Adrenal gland (tissue), 12 donors: Measurements from ENCODE around the gene RINT1. TPM values are rescaled to one million over a fixed set of nuclear protein-coding genes. Genes with fewer than 3 reads are reported as not detected.

Source experiments
- DNase-seq, 7 donors: peaks; one replicate each; pipeline ENCODE4 v3.0.0-alpha.2; 2019 to 2020
- H3K27ac ChIP-seq, 5 donors: fragments of 200-600 bp; sonication (generic) in 4 of 5; 1 replicate in 3 of 5; 2 replicates in 2 of 5; pipeline versions ENCODE4 v1.5.1 to v1.8.0; 2016 to 2020; ENCODE audit warnings: mild to moderate bottlenecking in 1 of 5
- H3K27me3 ChIP-seq: fragments of 200-600 bp; 2 replicates; pipeline ENCODE4 v1.8.0; 2021
- H3K36me3 ChIP-seq, 2 donors: fragments of 200-600 bp; replicated peaks in 1 of 2; 1 replicate in 1 of 2; 2 replicates in 1 of 2; pipeline versions ENCODE4 v1.5.1 to v1.8.0; 2018 to 2022
- H3K4me1 ChIP-seq, 2 donors: fragments of 200-600 bp; replicated peaks in 1 of 2; 1 replicate in 1 of 2; 2 replicates in 1 of 2; pipeline versions ENCODE4 v1.5.1 to v1.8.0; 2018 to 2021
- H3K4me3 ChIP-seq, 4 donors: fragments of 200-600 bp; sonication (generic) in 3 of 4; one replicate each; pipeline ENCODE4 v1.5.1; 2016 to 2018
- H3K9me3 ChIP-seq, 3 donors: fragments of 200-600 bp; sonication (generic) in 1 of 3; replicated peaks in 1 of 3; 1 replicate in 2 of 3; 2 replicates in 1 of 3; pipeline versions ENCODE4 v1.5.1 to v1.8.0; 2016 to 2021
- CTCF ChIP-seq, 6 experiments: fragments of 450-650 bp in 4 of 6; fragments of 200-600 bp in 2 of 6; sonication (generic) in 1 of 6; IDR thresholded peaks; 1 replicate in 5 of 6; 2 replicates in 1 of 6; pipeline versions ENCODE4 v1.5.1 to v1.8.0; 2016 to 2021; ENCODE audit warnings: antibody characterized with exemption in 6 of 6, mild to moderate bottlenecking in 2 of 6, moderate library complexity in 1 of 6
- POLR2A ChIP-seq, 2 donors: fragments of 450-650 bp; IDR thresholded peaks; one replicate each; pipeline ENCODE4 v1.6.1; 2017; ENCODE audit warnings: antibody characterized with exemption in 2 of 2, mild to moderate bottlenecking in 2 of 2, moderate library complexity in 1 of 2
- WGBS, 4 donors: extraction: QIAGEN DNeasy Blood & Tissue Kit in 2 of 4; methylation state at CpG; one replicate each; pipeline versions ENCODE4 v1.1.5 to v1.1.7; 2013 to 2017; 5-methylcytosine and 5-hydroxymethylcytosine counted together
- intact Hi-C, 2 donors: fragments of 100-400 bp; cut with DNase I; formaldehyde crosslinking; loops; one replicate each; pipeline versions ENCODE4 v1.14.1 to v1.15.0; 2022 to 2023
- polyA plus RNA-seq, 3 donors: library from polyadenylated mRNA; stranded (reverse); fragments of 200-250 nt in 2 of 3; fragments of 350-450 nt in 1 of 3; fragmentation: Illumina TruSeq in 1 of 3; extraction: RNeasy Lipid Tissue Mini Kit (QIAGEN cat#74804) in 1 of 3; gene quantifications; one replicate each; pipeline ENCODE4 v1.2.3, GENCODE V29; 2013 to 2014
- total RNA-seq, 9 donors: library from RNA; depleted of rRNA in 4 of 9; stranded (reverse); fragments of >200 nt in 4 of 9; fragments of 120-200 nt in 1 of 9; fragmentation: NEBNext Ultra II Directional in 1 of 9; extraction: Animal tissue kit (Norgen Biotek cat#: 25700) in 1 of 9; gene quantifications; one replicate each; pipeline versions ENCODE4 v1.1.0 to v1.2.4, GENCODE V29; 2013 to 2023
- donor health status: healthy with polysubstance abuse.
- donor health status: Bipolar disorder and iron deficiency.
- donor health status: DM: yes; HTN: yes; CAD: no.
- donor health status: DM: no; HTN: no; CAD: no.
- donor health status: DM: no; HTN: no; CAD: no.
- donor health status: DM: yes; HTN: yes; CAD: no.

Gene RINT1
- total and polyA plus RNA-seq, 12 donors, result 9.8 to 25.8 (median 15.7) TPM

DNA sequence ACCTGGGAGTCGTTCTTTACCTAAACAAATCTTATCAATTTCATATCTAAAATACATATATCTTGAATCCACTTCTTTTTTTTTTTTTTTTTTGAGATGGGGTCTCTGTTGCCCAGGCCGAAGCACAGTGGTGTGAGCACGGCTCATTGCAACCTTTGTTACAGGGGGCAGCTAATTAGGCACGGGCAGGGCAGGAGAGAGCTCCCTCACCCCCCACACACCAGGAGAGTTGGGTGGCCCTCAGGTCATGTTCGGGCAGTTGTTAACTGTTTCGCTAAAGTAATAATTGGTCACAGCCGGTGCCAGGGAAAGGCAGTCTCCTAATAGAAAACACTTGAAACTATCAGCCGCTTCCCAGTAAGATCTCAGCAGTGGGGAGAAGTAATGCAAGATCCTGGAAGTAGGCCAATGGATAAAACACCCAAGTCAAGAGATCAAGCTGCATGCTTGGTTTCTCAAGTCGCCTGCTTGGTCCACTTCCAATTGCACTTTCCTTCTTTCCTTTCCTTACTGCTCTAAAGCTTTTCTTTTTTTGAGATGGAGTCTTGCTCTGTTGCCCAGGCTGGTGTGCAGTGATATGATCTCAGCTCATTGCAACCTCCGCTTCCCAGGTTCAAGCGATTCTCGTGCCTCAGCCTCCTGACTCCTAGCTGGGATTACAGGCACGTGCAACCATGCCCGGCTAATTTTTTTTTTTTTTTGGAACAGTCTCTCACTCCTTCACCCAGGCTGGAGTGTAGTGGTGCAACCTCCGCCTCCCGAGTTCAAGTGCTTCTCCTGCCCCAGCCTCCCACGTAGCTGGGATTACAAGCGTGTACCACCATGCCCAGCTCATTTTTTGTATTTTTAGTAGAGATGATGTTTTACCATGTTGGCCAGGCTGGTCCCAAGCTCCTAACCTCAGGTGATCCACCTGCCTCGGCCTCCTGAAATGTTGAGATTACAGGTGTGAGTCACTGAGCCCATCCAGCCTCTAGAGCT, 70.6 kb downstream of the RINT1 start:
- Histone ChIP-seq H3K4me3 (no peak overlapping the region), H3K27ac (no peak overlapping the region), H3K36me3 (no peaks in the 10 kb centered on the region), H3K9me3 (no peaks in the 10 kb centered on the region), H3K27me3 (no peaks in the 10 kb centered on the region), H3K4me1 (no peaks in the 10 kb centered on the region)
- 84 to 89% (median 85%) methylated on average over 19 of the region's 19 CpGs for WGBS, 4 donors
- DNase-seq, result no peak
- intact Hi-C loops, result no loop called here
- TF ChIP-seq CTCF (IDR thresholded peaks at IDR 0.05) (no peak), POLR2A (IDR thresholded peaks at IDR 0.05) (no peak)

GRCh38 chr7:105610165-105610930, 78.3 kb downstream of the RINT1 start:
- DNase-seq, result no peak
- no peak overlapping the region for H3K4me3 ChIP-seq
- H3K4me1 ChIP-seq, result no peaks in the 10 kb centered on the region
- 86 to 95% (median 93%) methylated on average over 8 of the region's 8 CpGs for WGBS, 4 donors
- no peaks in the 10 kb centered on the region for H3K27me3 ChIP-seq
- H3K36me3 ChIP-seq, result peaks cover 0 to 14% of the 10 kb centered on the region in 2 donors
- no peak overlapping the region for H3K27ac ChIP-seq
- intact Hi-C loops, result no loop called here
- no peaks in the 10 kb centered on the region for H3K9me3 ChIP-seq
- TF ChIP-seq POLR2A (IDR thresholded peaks at IDR 0.05) (no peak), CTCF (IDR thresholded peaks at IDR 0.05) (no peak)

DNA sequence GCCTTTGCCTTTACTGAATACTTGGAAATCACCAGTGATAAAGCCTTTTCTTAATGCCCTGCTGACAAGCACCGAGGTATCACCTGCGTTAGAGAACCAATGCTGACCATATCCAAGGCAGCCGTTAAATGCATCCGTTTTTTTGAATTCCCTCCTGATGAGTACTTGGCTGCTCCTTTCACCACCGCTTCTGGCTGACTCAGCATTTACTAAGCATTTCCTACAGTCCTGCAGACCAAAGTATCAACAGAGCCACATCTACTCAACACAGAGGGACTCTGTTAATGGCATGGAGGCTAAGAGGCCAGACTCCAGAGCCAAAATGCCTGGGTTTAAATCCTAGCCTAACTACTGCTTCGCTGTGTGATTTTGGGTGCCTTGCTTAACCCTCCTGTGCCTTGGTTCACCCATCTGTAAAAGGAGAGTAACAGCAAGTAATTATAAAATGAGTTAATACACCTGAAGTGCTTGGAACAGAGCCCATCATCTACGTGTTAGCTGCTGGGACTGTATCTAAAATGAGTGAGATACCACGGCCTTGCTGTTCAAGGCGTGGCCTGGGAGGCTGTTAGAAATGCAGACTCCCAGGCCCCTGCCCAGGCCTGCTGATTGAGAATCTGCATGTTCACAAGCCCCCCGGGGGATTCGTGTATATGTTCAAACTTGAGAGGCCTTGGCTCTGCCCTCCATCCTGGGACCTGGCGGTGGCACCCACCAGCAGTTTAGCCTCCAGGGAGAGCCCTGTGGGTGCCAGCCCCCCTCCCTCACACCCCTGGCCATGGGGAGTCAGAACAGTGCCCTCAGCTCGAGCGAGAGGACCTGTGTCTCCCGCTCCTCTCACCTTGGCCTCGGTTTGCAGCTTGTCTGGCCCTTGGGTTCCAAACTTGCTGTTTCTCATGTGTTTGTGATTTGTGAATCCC, 80.1 kb downstream of the RINT1 start:
- no peak overlapping the region for H3K4me3 ChIP-seq
- no peaks in the 10 kb centered on the region for H3K4me1 ChIP-seq
- no peak overlapping the region for H3K27ac ChIP-seq
- intact Hi-C loops, result no loop called here
- H3K9me3 ChIP-seq, result no peaks in the 10 kb centered on the region
- TF ChIP-seq CTCF (IDR thresholded peaks at IDR 0.05), result no peak
- TF ChIP-seq POLR2A (IDR thresholded peaks at IDR 0.05), result no peak
- peaks cover 0 to 17% of the 10 kb centered on the region in 2 donors for H3K36me3 ChIP-seq
- 89 to 93% (median 92%) methylated on average over 11 to 16 of the region's 16 CpGs for WGBS, 4 donors
- DNase-seq, result no peak
- H3K27me3 ChIP-seq, result no peaks in the 10 kb centered on the region
